Caco-2 (cell line): ENCODE measurements around the gene LECT2. TPM values are rescaled to one million over a fixed set of nuclear protein-coding genes. Genes with fewer than 3 reads are reported as not detected.

Source experiments
- BruUV-seq: library from RNA; stranded (reverse); fragments of 400-500 nt; replicated peaks from 2 replicates; lab custom pipeline; 2021; lab: Mats Ljungman, UMichigan
- CTCF ChIA-PET: fragments of 300-600 bp; sonication (Branson Sonifier 250); formaldehyde crosslinking; loops from one replicate; lab custom pipeline; 2022; ENCODE audit warnings: antibody characterized with exemption; lab: Charles Lee
- POLR2A ChIA-PET: fragments of 300-600 bp; sonication (Branson Sonifier 250); formaldehyde crosslinking; loops from one replicate; lab custom pipeline; 2022; ENCODE audit warnings: antibody characterized with exemption; lab: Charles Lee
- DNase-seq, 2 experiments: peaks; one replicate each; pipeline versions ENCODE4 v3.0.0 to v3.0.0-alpha.2; 2020 to 2022
- H3K27me3 ChIP-seq: replicated peaks from 2 replicates; pipeline ENCODE4 v1.6.0; 2011; ENCODE audit warnings: low read length; ENCODE audit not compliant: control insufficient read depth, insufficient read depth
- H3K36me3 ChIP-seq: 2 replicates; pipeline ENCODE4 v1.5.1; 2011; ENCODE audit warnings: low read length; ENCODE audit not compliant: control insufficient read depth, insufficient read depth
- H3K4me1 ChIP-seq: fragments of 250-450 bp; sonication (Bioruptor Pico); 2 replicates; pipeline ENCODE4 v1.5.1; 2020; ENCODE audit warnings: mild to moderate bottlenecking
- H3K4me3 ChIP-seq: 2 replicates; pipeline ENCODE4 v1.5.1; 2011; ENCODE audit warnings: low read depth, mild to moderate bottlenecking, control low read depth, low read length
- H3K9me3 ChIP-seq: fragments of 250-450 bp; sonication (Bioruptor Pico); 2 replicates; pipeline ENCODE4 v1.5.1; 2020; ENCODE audit warnings: mild to moderate bottlenecking, moderate library complexity
- H3K27ac Mint-ChIP-seq: one replicate; pipeline ENCODE4 v1.8.0; 2022; ENCODE audit warnings: mixed read lengths; ENCODE audit not compliant: unreplicated experiment
- H3K27me3 Mint-ChIP-seq: one replicate; pipeline ENCODE4 v1.8.0; 2022; ENCODE audit warnings: mixed read lengths; ENCODE audit not compliant: insufficient read depth, unreplicated experiment
- H3K36me3 Mint-ChIP-seq: one replicate; pipeline ENCODE4 v1.8.0; 2022; ENCODE audit warnings: mild to moderate bottlenecking, mixed read lengths; ENCODE audit not compliant: insufficient read depth, unreplicated experiment
- H3K4me1 Mint-ChIP-seq: one replicate; pipeline ENCODE4 v1.8.0; 2022; ENCODE audit warnings: low read depth, mixed read lengths; ENCODE audit not compliant: unreplicated experiment
- H3K4me3 Mint-ChIP-seq: one replicate; pipeline ENCODE4 v1.8.0; 2022; ENCODE audit warnings: mild to moderate bottlenecking, moderate library complexity, mixed read lengths; ENCODE audit not compliant: unreplicated experiment
- H3K9me3 Mint-ChIP-seq: one replicate; pipeline ENCODE4 v1.8.0; 2022; ENCODE audit warnings: mixed read lengths; ENCODE audit not compliant: unreplicated experiment
- CTCF ChIP-seq, 2 experiments: fragments of 200-600 bp in 1 of 2; IDR thresholded peaks; 1 replicate in 1 of 2; 2 replicates in 1 of 2; pipeline versions ENCODE4 v1.5.1 to v1.8.0; 2011 to 2022; ENCODE audit warnings: antibody characterized with exemption in 1 of 2, control low read depth in 1 of 2, inconsistent platforms in 1 of 2, low read depth in 1 of 2, low read length in 1 of 2, mild to moderate bottlenecking in 1 of 2, moderate library complexity in 1 of 2; ENCODE audit not compliant: insufficient read depth in 1 of 2, severe bottlenecking in 1 of 2, unreplicated experiment in 1 of 2
- intact Hi-C: fragments of 100-400 bp; cut with micrococcal nuclease; formaldehyde crosslinking; loops from one replicate; pipeline ENCODE4 v1.10.0; 2022; ENCODE audit not compliant: unreplicated experiment
- total RNA-seq: library from RNA; stranded (reverse); gene quantifications from 2 replicates; pipeline ENCODE4 v1.2.3, GENCODE V29; 2022

LECT2 gene
- total RNA-seq, 1 experiment from 2014 or later = 0.70 TPM

- H3K4me1 Mint-ChIP-seq = peaks cover 16% of the 10 kb centered on the region
- H3K27me3 Mint-ChIP-seq = peaks cover 22% of the 10 kb centered on the region
These were observed 40.8 kb downstream of the LECT2 start for GRCh38 chr5:135913713-135914626.

GRCh38 chr5:135905144-135905543, 49.6 kb downstream of the LECT2 start:
- Mint-ChIP-seq H3K9me3 (no peaks in the 10 kb centered on the region), H3K4me1 (peaks cover 25% of the 10 kb centered on the region), H3K27ac (no peak overlapping the region), H3K27me3 (no peaks in the 10 kb centered on the region), H3K36me3 (no peaks in the 10 kb centered on the region), H3K4me3 (no peak overlapping the region)
- Histone ChIP-seq H3K4me1 (peaks cover 33% of the 10 kb centered on the region), H3K36me3 (no peaks in the 10 kb centered on the region), H3K9me3 (no peaks in the 10 kb centered on the region), H3K27me3 (no peaks in the 10 kb centered on the region; the same call in 1 of the 2 replicates), H3K4me3 (no peak overlapping the region)
- no TSS peak for BruUV-seq
- TF ChIP-seq CTCF (IDR thresholded peaks at IDR 0.05; ENCODE audit: insufficient read depth in 1 of 2, low read depth in 1 of 2, low read length in 1 of 2, severe bottlenecking in 1 of 2, unreplicated experiment in 1 of 2) = no peak
- no peak for DNase-seq
- ChIA-PET CTCF (no interaction called here), POLR2A (no interaction called here)
- intact Hi-C loops = no loop called here

More at GRCh38 chr5:135913713-135914626, 40.8 kb downstream of the LECT2 start:
- TF ChIP-seq CTCF (IDR thresholded peaks at IDR 0.05; ENCODE audit: insufficient read depth in 1 of 2, low read depth in 1 of 2, low read length in 1 of 2, severe bottlenecking in 1 of 2, unreplicated experiment in 1 of 2) = no peak
- BruUV-seq = no TSS peak
- no peak for DNase-seq
- intact Hi-C loops = no loop called here
- H3K4me1 ChIP-seq = peaks cover 12% of the 10 kb centered on the region
- no peaks in the 10 kb centered on the region for H3K27me3 ChIP-seq
- Mint-ChIP-seq H3K27ac (no peak overlapping the region), H3K4me3 (no peak overlapping the region), H3K9me3 (no peaks in the 10 kb centered on the region), H3K36me3 (no peaks in the 10 kb centered on the region)
- H3K36me3 ChIP-seq = no peaks in the 10 kb centered on the region
- CTCF ChIA-PET = no interaction called here
- H3K9me3 ChIP-seq = no peaks in the 10 kb centered on the region
- H3K4me3 ChIP-seq = no peak overlapping the region
- POLR2A ChIA-PET = no interaction called here

GRCh38 chr5:135901633-135902032, 53.1 kb downstream of the LECT2 start:
- Mint-ChIP-seq H3K4me1 (peaks cover 20% of the 10 kb centered on the region), H3K27me3 (peaks cover 4% of the 10 kb centered on the region), H3K9me3 (no peaks in the 10 kb centered on the region), H3K36me3 (no peaks in the 10 kb centered on the region), H3K27ac (no peak overlapping the region), H3K4me3 (peak overlapping the region; percentile 41)
- BruUV-seq = no TSS peak
- Histone ChIP-seq H3K4me3 (no peak overlapping the region), H3K36me3 (no peaks in the 10 kb centered on the region), H3K9me3 (no peaks in the 10 kb centered on the region), H3K27me3 (no peaks in the 10 kb centered on the region), H3K4me1 (peaks cover 27% of the 10 kb centered on the region)
- ChIA-PET POLR2A (no interaction called here), CTCF (no interaction called here)
- peak in 1 of 2 experiments; percentile 25 for DNase-seq
- intact Hi-C loops = loop anchor here (2.0 kb wide), 1 partner anchor 25 kb away; no protein-coding TSS in a partner anchor
- no peak for TF ChIP-seq CTCF (IDR thresholded peaks at IDR 0.05; ENCODE audit: insufficient read depth in 1 of 2, low read depth in 1 of 2, low read length in 1 of 2, severe bottlenecking in 1 of 2, unreplicated experiment in 1 of 2)
